Activated CD4-positive, CD25-positive, alpha-beta regulatory T cell treated with anti-CD3 and anti-CD28 coated beads, Interleukin-2, amount 50 U/mL, for 72 hours (primary cell): ENCODE results near the gene LIME1.
A peak's percentile ranks its signal among the peaks of the same experiment; 100 is the strongest.

Source experiments
- DNase-seq: peaks from one replicate; pipeline ENCODE4 v3.0.0; 2021

LIME1 gene

GRCh38 chr20:63735859-63736718, at the start of gene LIME1:
Gene LIME1 (plus strand): TSS chr20:63736664. CDS start chr20:63737550, 886 bp downstream.
- DNase-seq = peak; percentile 60

- no peak for DNase-seq
These were observed 48.9 kb upstream of the LIME1 start for GRCh38 chr20:63687419-63688178.

GRCh38 chr20:63688228-63689045, 48.0 kb upstream of the LIME1 start:
- no peak for DNase-seq

GRCh38 chr20:63689046-63690002, 47.1 kb upstream of the LIME1 start:
- DNase-seq = no peak

GRCh38 chr20:63690003-63690897, 46.2 kb upstream of the LIME1 start:
- no peak for DNase-seq

- DNase-seq = no peak
These were observed 45.4 kb upstream of the LIME1 start for GRCh38 chr20:63690898-63691710.

GRCh38 chr20:63691711-63692435, 44.6 kb upstream of the LIME1 start:
- no peak for DNase-seq

- no peak for DNase-seq
These were observed 43.9 kb upstream of the LIME1 start for GRCh38 chr20:63692436-63693082.

- no peak for DNase-seq
These were observed 43.3 kb upstream of the LIME1 start for GRCh38 chr20:63693083-63693732.

GRCh38 chr20:63693733-63694583, 42.5 kb upstream of the LIME1 start:
- no peak for DNase-seq

GRCh38 chr20:63694584-63695423, 41.7 kb upstream of the LIME1 start:
- no peak for DNase-seq

- DNase-seq = no peak
These were observed 40.8 kb upstream of the LIME1 start for GRCh38 chr20:63695424-63696305.

GRCh38 chr20:63696306-63696627, 40.2 kb upstream of the LIME1 start:
- DNase-seq = no peak

GRCh38 chr20:63696628-63697356, 39.7 kb upstream of the LIME1 start, which contains the start of gene TNFRSF6B:
Gene TNFRSF6B (plus strand): TSS chr20:63696652. CDS start chr20:63696768, 116 bp downstream.
- peak; percentile 36 for DNase-seq
